Duodenal mucosa (tissue), 2 donors: Measurements from ENCODE around the gene MPPED2.

Experiments
- H3K27ac ChIP-seq: one replicate; pipeline ENCODE4 v1.7.0; 2013; ENCODE audit warnings: low read depth, low read length
- H3K27me3 ChIP-seq, 2 donors: one replicate each; pipeline ENCODE4 v1.7.0; 2013; ENCODE audit warnings: low read length in 2 of 2, control low read depth in 1 of 2; ENCODE audit not compliant: insufficient read depth in 2 of 2, control insufficient read depth in 1 of 2
- H3K36me3 ChIP-seq, 2 donors: one replicate each; pipeline ENCODE4 v1.7.0; 2013; ENCODE audit warnings: low read length in 2 of 2, control low read depth in 1 of 2; ENCODE audit not compliant: insufficient read depth in 2 of 2, control insufficient read depth in 1 of 2
- H3K4me1 ChIP-seq, 2 donors: one replicate each; pipeline ENCODE4 v1.7.0; 2013; ENCODE audit warnings: low read length in 2 of 2, control low read depth in 1 of 2; ENCODE audit not compliant: insufficient read depth in 2 of 2, control insufficient read depth in 1 of 2
- H3K4me3 ChIP-seq, 2 donors: one replicate each; pipeline ENCODE4 v1.7.0; 2013; ENCODE audit warnings: low read length in 2 of 2, low read depth in 1 of 2
- H3K9ac ChIP-seq, 2 donors: one replicate each; pipeline ENCODE4 v1.7.0; 2013; ENCODE audit warnings: low read length in 2 of 2, low read depth in 1 of 2
- H3K9me3 ChIP-seq, 2 donors: one replicate each; pipeline ENCODE4 v1.7.0; 2013; ENCODE audit warnings: low read length in 2 of 2, control low read depth in 1 of 2; ENCODE audit not compliant: control insufficient read depth in 1 of 2

Gene MPPED2

DNA sequence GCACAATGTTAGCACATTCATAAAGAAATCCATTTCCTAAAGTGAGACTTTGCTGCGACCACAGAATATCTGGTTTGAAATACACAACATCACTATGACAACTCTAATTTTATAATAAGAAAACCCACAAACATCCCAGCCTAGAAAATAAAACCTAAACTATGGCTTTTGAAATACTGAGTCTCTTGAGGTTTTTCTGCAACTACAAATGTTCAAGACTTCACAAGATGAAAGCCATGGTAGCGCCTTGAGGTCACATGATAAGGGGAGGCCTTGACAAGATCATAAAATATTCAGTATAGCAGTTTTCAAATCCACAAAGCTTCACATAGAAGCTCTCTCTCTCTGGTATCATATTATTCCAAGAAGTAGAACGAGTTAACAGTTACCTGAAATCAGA, 126.8 kb downstream of the MPPED2 start:
- H3K27me3 ChIP-seq: no peaks in the 10 kb centered on the region
- H3K9ac ChIP-seq: no peak overlapping the region
- no peaks in the 10 kb centered on the region for H3K36me3 ChIP-seq
- no peak overlapping the region for H3K4me3 ChIP-seq
- no peaks in the 10 kb centered on the region for H3K4me1 ChIP-seq
- H3K27ac ChIP-seq: no peak overlapping the region
- no peaks in the 10 kb centered on the region for H3K9me3 ChIP-seq

DNA sequence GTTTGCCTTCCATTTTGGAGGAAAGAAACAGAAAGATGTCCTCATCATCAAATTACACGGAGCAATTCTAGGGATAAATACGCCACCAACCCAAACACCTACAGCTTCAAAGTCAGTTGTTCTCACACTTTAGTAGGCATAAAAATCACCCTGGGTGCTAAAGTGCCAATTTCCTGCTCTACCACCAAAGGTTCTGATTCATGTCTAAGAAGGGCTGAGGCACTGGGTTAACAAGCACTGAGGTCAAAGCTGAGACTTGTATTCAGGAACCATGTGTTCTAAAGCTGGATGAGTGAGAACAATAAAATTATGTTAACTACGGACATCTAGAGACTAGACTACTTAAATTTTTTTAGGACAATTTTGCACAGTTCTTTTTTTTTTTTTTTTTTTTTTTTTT, 127.6 kb downstream of the MPPED2 start:
- Histone ChIP-seq H3K9ac (no peak overlapping the region), H3K27ac (no peak overlapping the region), H3K27me3 (no peaks in the 10 kb centered on the region), H3K4me3 (no peak overlapping the region), H3K4me1 (no peaks in the 10 kb centered on the region), H3K36me3 (no peaks in the 10 kb centered on the region), H3K9me3 (no peaks in the 10 kb centered on the region)

DNA sequence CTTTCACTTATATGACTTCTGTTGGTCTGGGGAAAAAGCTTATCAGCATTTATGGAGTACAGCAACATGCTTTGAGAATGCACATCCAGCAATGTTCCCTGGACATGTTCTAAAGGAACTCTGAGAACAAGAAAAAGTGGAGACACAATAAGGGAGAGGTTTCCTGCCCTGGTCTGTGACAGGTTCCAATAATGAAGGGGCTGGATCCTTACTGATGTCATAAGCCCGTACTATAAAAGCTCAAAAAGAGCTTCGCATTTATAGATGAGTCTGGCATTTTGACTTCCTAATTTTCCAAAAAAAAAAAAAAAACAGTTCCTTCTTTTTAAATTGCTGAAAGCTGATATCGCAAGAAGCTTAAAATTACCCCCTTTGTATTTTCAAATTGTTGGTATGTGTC, 129.1 kb downstream of the MPPED2 start:
- no peak overlapping the region for H3K27ac ChIP-seq
- no peaks in the 10 kb centered on the region for H3K36me3 ChIP-seq
- H3K27me3 ChIP-seq: no peaks in the 10 kb centered on the region
- H3K4me1 ChIP-seq: no peaks in the 10 kb centered on the region
- no peak overlapping the region for H3K4me3 ChIP-seq
- no peak overlapping the region for H3K9ac ChIP-seq
- no peaks in the 10 kb centered on the region for H3K9me3 ChIP-seq

DNA sequence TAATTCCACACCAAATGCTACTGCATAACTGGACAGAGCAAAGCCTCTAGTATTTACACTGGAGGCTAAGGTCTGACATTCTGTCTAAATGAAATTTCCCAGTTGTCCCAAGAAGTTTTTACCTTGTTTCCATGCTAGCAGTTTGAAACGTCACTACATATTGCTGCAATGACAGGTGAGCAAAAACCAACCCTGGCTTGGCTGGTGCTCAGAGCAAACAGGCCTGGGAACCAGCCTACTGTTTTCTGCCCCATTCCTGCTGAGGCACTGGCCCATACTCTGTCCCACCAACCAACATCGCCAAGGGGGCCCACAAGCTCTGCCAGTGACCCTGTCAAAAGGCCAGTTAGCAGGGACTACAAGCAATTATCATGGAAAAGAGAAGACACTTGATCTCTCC, 131.1 kb downstream of the MPPED2 start:
- Histone ChIP-seq H3K9ac (no peak overlapping the region), H3K9me3 (no peaks in the 10 kb centered on the region), H3K36me3 (no peaks in the 10 kb centered on the region), H3K4me1 (no peaks in the 10 kb centered on the region), H3K27ac (no peak overlapping the region), H3K27me3 (no peaks in the 10 kb centered on the region), H3K4me3 (no peak overlapping the region)

DNA sequence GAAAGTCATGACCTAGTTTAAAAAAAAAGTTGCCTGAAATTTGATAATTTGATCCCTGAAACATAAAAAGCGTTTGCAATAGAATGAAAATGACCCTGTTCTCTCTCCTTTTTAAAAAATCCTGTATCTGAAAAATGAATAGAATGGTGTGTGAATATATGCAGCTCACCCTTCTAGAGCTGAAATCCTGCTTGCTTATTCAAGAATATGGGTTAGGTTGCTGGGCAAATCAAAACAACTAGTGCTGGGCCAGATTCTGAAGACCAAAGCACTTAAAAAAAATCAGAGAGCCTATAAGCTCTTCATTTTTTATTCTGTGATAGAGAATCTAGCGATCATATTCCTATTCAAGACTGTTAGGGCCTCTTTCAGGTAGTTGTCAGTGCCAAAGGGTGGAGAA, 131.6 kb downstream of the MPPED2 start:
- Histone ChIP-seq H3K4me3 (no peak overlapping the region), H3K27ac (no peak overlapping the region), H3K9me3 (no peaks in the 10 kb centered on the region), H3K9ac (no peak overlapping the region), H3K4me1 (no peaks in the 10 kb centered on the region), H3K27me3 (no peaks in the 10 kb centered on the region), H3K36me3 (no peaks in the 10 kb centered on the region)

DNA sequence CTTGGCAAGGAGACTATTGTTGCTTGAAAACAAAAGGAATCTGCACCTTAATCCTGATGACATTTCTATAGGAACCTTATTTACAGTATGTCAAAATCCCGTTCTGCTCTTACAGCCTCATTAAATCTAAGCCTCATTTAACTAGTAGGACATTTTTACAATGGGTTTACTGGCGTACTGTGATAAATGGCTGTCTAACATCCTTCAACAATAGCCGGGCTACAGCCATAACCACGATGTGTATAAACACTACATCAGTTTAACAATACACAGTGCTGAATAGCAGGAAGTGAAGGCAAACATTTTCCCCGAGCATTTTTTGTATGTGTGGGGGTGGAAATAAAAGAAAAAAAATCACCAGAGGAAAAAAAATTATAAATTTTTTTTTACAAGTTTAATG, 132.0 kb downstream of the MPPED2 start:
- Histone ChIP-seq H3K4me1 (no peaks in the 10 kb centered on the region), H3K36me3 (no peaks in the 10 kb centered on the region), H3K9ac (no peak overlapping the region), H3K27me3 (no peaks in the 10 kb centered on the region), H3K9me3 (no peaks in the 10 kb centered on the region), H3K4me3 (no peak overlapping the region), H3K27ac (no peak overlapping the region)

DNA sequence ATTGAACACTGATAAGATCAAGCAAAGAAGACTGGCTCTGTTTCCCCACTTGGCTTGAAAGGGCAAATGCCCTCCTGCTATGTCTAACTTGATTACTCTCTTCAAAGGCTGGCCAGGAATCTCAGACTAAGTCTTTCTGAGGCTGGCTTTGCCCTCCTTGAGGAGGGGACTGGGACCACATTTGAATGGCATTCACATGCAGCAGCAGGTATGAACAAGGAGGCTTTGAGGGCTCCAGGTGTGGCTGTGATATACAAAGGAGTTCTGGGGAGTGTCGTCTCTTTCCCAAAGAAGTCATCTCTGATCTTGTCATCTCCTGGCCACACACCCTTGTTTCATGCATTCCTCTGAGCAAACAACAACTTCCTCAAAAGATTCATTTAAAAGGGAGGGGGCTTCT, 132.4 kb downstream of the MPPED2 start:
- H3K9ac ChIP-seq: no peak overlapping the region
- no peaks in the 10 kb centered on the region for H3K27me3 ChIP-seq
- H3K36me3 ChIP-seq: no peaks in the 10 kb centered on the region
- no peak overlapping the region for H3K27ac ChIP-seq
- H3K4me1 ChIP-seq: no peaks in the 10 kb centered on the region
- H3K9me3 ChIP-seq: no peaks in the 10 kb centered on the region
- H3K4me3 ChIP-seq: no peak overlapping the region

DNA sequence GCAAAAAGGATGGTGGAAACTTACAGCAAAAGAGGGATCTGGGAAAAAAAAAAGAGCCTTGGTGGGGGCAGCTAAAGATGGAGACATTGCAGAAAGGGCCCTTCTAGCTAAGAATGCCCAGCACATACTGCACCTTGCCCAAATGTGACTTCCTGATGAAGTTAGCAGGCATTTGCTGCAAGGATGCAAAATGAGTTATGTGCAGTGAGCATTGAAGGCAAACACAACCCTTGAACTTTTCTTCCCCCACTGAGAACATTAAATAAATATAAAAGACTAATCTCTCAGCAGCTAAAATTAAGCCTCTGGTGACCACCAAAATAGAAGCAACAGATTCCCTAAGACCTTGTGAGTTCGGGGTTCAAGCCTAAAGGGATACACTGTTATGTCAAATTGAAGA, 133.3 kb downstream of the MPPED2 start:
- H3K9me3 ChIP-seq: no peaks in the 10 kb centered on the region
- no peaks in the 10 kb centered on the region for H3K4me1 ChIP-seq
- H3K9ac ChIP-seq: no peak overlapping the region
- H3K27ac ChIP-seq: no peak overlapping the region
- H3K36me3 ChIP-seq: no peaks in the 10 kb centered on the region
- no peak overlapping the region for H3K4me3 ChIP-seq
- H3K27me3 ChIP-seq: no peaks in the 10 kb centered on the region

DNA sequence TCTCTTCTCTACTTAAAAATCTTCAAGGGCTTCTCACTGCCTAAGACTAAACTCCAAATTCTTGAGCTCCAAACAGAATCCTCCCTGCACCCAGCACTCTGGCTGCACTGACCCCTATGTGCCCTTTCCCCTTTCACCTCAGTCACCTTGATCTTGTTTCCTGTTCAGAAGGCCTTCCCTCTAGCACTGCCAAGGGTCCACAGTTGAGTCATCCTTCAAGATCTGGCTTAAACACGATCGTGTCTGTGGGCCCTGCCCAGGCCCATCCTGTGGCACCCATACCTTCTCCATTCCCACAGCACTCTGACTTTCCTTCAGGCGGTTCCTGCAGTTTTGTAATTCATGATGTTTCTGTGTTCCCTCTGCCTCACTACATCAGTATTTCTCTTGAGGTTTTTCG, 134.0 kb downstream of the MPPED2 start:
- H3K9ac ChIP-seq: no peak overlapping the region
- no peaks in the 10 kb centered on the region for H3K9me3 ChIP-seq
- no peaks in the 10 kb centered on the region for H3K36me3 ChIP-seq
- no peaks in the 10 kb centered on the region for H3K27me3 ChIP-seq
- H3K4me1 ChIP-seq: no peaks in the 10 kb centered on the region
- H3K27ac ChIP-seq: no peak overlapping the region
- no peak overlapping the region for H3K4me3 ChIP-seq

DNA sequence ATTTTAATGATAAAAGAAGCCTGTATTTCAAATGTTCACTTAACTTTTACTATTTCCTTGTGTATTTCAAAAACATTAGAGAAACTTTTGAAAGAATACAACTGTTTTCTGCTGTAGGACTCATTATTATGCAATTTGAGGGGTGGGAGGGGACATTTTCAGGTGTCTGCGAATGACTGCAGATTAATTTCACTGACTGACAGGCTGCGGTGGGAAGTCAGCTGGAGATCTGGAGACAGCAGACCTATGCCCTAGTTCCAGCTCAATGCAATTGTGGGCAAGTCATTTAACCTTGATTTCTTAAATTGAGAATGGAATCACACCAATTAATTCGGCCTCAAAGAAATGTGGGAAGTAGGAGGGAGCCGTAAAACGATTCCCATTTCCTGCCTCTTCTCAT, 134.5 kb downstream of the MPPED2 start:
- Histone ChIP-seq H3K9ac (no peak overlapping the region), H3K4me3 (no peak overlapping the region), H3K27me3 (no peaks in the 10 kb centered on the region), H3K9me3 (no peaks in the 10 kb centered on the region), H3K36me3 (no peaks in the 10 kb centered on the region), H3K4me1 (no peaks in the 10 kb centered on the region), H3K27ac (no peak overlapping the region)

DNA sequence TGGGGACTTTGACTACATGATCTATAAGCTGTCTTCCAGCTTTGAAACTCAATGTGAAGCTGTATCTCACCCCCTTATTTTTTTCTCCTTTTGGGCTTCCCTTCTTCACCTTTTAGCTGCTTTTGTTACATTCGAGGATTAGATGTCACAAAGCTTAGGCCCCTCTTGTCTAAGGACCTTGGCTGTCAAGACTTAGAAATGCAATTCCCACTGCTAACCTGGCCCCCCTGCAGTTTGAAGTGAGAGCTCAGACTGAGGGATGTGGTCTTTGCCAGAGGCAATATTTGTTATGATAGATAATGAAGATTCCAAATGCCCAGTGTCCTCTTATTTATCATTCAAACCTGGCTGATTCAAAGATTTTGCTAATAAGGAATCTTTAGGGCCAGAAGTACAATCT, 135.0 kb downstream of the MPPED2 start:
- Histone ChIP-seq H3K9ac (no peak overlapping the region), H3K4me3 (no peak overlapping the region), H3K27me3 (no peaks in the 10 kb centered on the region), H3K9me3 (no peaks in the 10 kb centered on the region), H3K27ac (no peak overlapping the region), H3K4me1 (no peaks in the 10 kb centered on the region), H3K36me3 (no peaks in the 10 kb centered on the region)
